ENCODE measurements around the gene LRRC49. TPM values are rescaled to one million over a fixed set of nuclear protein-coding genes. Genes with fewer than 3 reads are reported as not detected.
"Not testable (repeated sequence)": the region's sequence is repeated elsewhere in the genome, so short reads cannot be mapped to it uniquely, and the experiment has no call there.

The LRRC49 gene
- polyA plus RNA-seq, 3 donors, result 0.90 to 6.9 (median 2.1) TPM

- H3K27ac ChIP-seq (ENCODE audit: low read depth, low read length), result no peak overlapping the region
- 84 to 87% (median 85%) methylated on average over 11 of the region's 11 CpGs for WGBS, 3 donors
Measured at GRCh38 chr15:70859998-70860397, 32.6 kb upstream of the LRRC49 start.

- 51 to 75% (median 70%) methylated on average over 4 of the region's 4 CpGs for WGBS, 3 donors
- no peak overlapping the region for H3K27ac ChIP-seq (ENCODE audit: low read depth, low read length)
Measured at GRCh38 chr15:70863450-70864218, 29.0 kb upstream of the LRRC49 start.

- H3K27ac ChIP-seq (ENCODE audit: low read depth, low read length), result no peak overlapping the region
- 79 to 80% (median 80%) methylated on average over 5 of the region's 5 CpGs for WGBS, 3 donors
Measured at GRCh38 chr15:70866982-70867641, 25.5 kb upstream of the LRRC49 start.

- 21 to 50% (median 27%) methylated on average over 6 of the region's 6 CpGs for WGBS, 3 donors
- H3K27ac ChIP-seq (ENCODE audit: low read depth, low read length), result no peak overlapping the region
Measured at GRCh38 chr15:70867911-70868467, 24.6 kb upstream of the LRRC49 start.

GRCh38 chr15:70869346-70869745 lies 23.3 kb upstream of the LRRC49 start:
- WGBS, 3 donors, result 58 to 73% (median 72%) methylated on average over 3 of the region's 3 CpGs
- no peak overlapping the region for H3K27ac ChIP-seq (ENCODE audit: low read depth, low read length)

- H3K27ac ChIP-seq (ENCODE audit: low read depth, low read length), result no peak overlapping the region
Measured at GRCh38 chr15:70870051-70870450, 22.6 kb upstream of the LRRC49 start.

GRCh38 chr15:70871490-70871889 lies 21.1 kb upstream of the LRRC49 start:
- WGBS, 3 donors, result 93 to 94% (median 94%) methylated on average over 29 to 34 of the region's 34 CpGs
- H3K27ac ChIP-seq (ENCODE audit: low read depth, low read length), result not testable (repeated sequence)

GRCh38 chr15:70873232-70874054 lies 19.2 kb upstream of the LRRC49 start:
- 87 to 92% (median 88%) methylated on average over 2 of the region's 2 CpGs for WGBS, 3 donors
- no peak overlapping the region for H3K27ac ChIP-seq (ENCODE audit: low read depth, low read length)

- no peak overlapping the region for H3K27ac ChIP-seq (ENCODE audit: low read depth, low read length)
- WGBS, 3 donors, result 69 to 76% (median 71%) methylated on average over 7 of the region's 7 CpGs
Measured at GRCh38 chr15:70875001-70875782, 17.4 kb upstream of the LRRC49 start.

GRCh38 chr15:70876011-70876410 lies 16.6 kb upstream of the LRRC49 start:
- H3K27ac ChIP-seq (ENCODE audit: low read depth, low read length), result no peak overlapping the region
- WGBS, 3 donors, result 56 to 78% (median 73%) methylated on average over 3 of the region's 3 CpGs

- WGBS, 3 donors, result 69 to 71% (median 70%) methylated on average over 2 of the region's 2 CpGs
- H3K27ac ChIP-seq (ENCODE audit: low read depth, low read length), result no peak overlapping the region
Measured at GRCh38 chr15:70876683-70877082, 15.9 kb upstream of the LRRC49 start.

GRCh38 chr15:70879401-70879800 lies 13.2 kb upstream of the LRRC49 start:
- H3K27ac ChIP-seq (ENCODE audit: low read depth, low read length), result no peak overlapping the region
- 62 to 71% (median 67%) methylated on average over 2 of the region's 2 CpGs for WGBS, 3 donors

- no peak overlapping the region for H3K27ac ChIP-seq (ENCODE audit: low read depth, low read length)
- WGBS, 3 donors, result 82 to 90% (median 89%) methylated on average over 2 of the region's 2 CpGs
Measured at GRCh38 chr15:70880781-70881180, 11.8 kb upstream of the LRRC49 start.

GRCh38 chr15:70882361-70882760 lies 10.3 kb upstream of the LRRC49 start:
- 66 to 84% (median 72%) methylated on average over 2 of the region's 2 CpGs for WGBS, 3 donors
- no peak overlapping the region for H3K27ac ChIP-seq (ENCODE audit: low read depth, low read length)

GRCh38 chr15:70892912-70893560 lies 410 bp downstream of the LRRC49 start:
- 4 to 6% (median 6%) methylated on average over 10 of the region's 10 CpGs for WGBS, 3 donors

GRCh38 chr15:70902107-70902506 lies 9.5 kb downstream of the LRRC49 start:
- H3K27ac ChIP-seq (ENCODE audit: low read depth, low read length), result no peak overlapping the region
- WGBS, 3 donors, result 94 to 95% (median 95%) methylated on average over 1 of the region's 1 CpG

More at GRCh38 chr15:70892912-70893560, 410 bp downstream of the LRRC49 start:
- H3K27ac ChIP-seq (ENCODE audit: low read depth, low read length), result no peak overlapping the region

- H3K27ac ChIP-seq (ENCODE audit: low read depth, low read length), result no peak overlapping the region
Measured at GRCh38 chr15:70906842-70907241, 14.2 kb downstream of the LRRC49 start.
